GM20000 (cell line): ENCODE measurements around the gene RAD9B.

Experiments
- DNase-seq: peaks from one replicate; pipeline ENCODE4 v3.0.0; 2012; ENCODE audit warnings: low spot score
- TF ChIP-seq, protein P1 (sequence below): IDR thresholded peaks from 2 replicates; pipeline ENCODE4 v1.5.1; 2012; ENCODE audit warnings: mild to moderate bottlenecking, control low read depth; ENCODE audit errors: extremely low read depth, missing control alignments

Gene RAD9B

GRCh38 chr12:110468214-110469048 lies 33.7 kb upstream of the RAD9B start, which contains the start of the genes FAM216A and GPN3:
Gene FAM216A (plus strand): TSS chr12:110468845. CDS start chr12:110468876, 31 bp downstream.
Gene GPN3 (minus strand): TSS chr12:110468257. CDS start chr12:110468203, 54 bp downstream.
- TF ChIP-seq, protein P1, sequence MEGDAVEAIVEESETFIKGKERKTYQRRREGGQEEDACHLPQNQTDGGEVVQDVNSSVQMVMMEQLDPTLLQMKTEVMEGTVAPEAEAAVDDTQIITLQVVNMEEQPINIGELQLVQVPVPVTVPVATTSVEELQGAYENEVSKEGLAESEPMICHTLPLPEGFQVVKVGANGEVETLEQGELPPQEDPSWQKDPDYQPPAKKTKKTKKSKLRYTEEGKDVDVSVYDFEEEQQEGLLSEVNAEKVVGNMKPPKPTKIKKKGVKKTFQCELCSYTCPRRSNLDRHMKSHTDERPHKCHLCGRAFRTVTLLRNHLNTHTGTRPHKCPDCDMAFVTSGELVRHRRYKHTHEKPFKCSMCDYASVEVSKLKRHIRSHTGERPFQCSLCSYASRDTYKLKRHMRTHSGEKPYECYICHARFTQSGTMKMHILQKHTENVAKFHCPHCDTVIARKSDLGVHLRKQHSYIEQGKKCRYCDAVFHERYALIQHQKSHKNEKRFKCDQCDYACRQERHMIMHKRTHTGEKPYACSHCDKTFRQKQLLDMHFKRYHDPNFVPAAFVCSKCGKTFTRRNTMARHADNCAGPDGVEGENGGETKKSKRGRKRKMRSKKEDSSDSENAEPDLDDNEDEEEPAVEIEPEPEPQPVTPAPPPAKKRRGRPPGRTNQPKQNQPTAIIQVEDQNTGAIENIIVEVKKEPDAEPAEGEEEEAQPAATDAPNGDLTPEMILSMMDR, result no peak
- DNase-seq, result peak; percentile 95

- DNase-seq, result no peak
- TF ChIP-seq, protein P1, result no peak
Observed at GRCh38 chr12:110475426-110475825, 26.7 kb upstream of the RAD9B start.

- TF ChIP-seq, protein P1, result no peak
- no peak for DNase-seq
Observed at GRCh38 chr12:110498984-110499706, 3.0 kb upstream of the RAD9B start.

DNA sequence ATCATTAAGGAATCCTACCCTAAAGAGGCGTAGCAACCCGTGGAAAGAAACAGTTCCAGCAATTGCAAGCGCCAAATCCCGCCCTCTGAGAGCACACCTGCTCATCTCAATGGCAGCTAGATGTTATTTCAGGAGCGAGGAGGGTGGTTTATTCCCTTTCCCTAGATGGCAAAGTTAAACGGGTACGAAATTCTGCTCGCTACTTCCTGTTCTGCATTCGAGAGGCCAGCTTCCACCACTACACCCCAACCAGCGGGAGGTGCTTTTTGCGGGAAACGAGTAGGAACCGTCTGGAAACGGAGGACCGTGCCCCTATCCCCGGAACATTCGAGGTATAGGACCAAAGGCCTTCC lies 756 bp upstream of the RAD9B start:
- peak; percentile 18 for DNase-seq
- TF ChIP-seq, protein P1, result no peak

DNA sequence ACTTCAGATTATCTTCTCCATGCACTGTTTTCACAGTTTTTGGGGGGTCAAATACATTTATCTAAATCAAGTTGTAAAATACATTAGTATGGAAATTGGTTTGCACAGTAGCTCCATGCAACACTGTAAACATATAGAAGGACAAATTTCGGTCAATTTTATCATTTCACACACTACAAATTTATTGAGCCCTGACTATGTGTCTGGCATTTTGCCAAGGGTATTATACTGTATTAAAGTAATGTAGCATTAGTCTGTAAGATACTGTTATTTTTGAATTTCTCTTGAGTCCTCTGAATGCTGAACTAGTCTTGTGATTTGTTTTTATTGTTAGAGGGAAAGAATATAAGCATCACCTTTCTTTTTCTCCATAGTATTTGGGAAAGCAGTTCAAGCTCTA lies 1.3 kb downstream of the RAD9B start:
- DNase-seq, result no peak
- TF ChIP-seq, protein P1, result no peak

GRCh38 chr12:110505332-110505731 lies 3.2 kb downstream of the RAD9B start:
- TF ChIP-seq, protein P1, result no peak
- no peak for DNase-seq

DNA sequence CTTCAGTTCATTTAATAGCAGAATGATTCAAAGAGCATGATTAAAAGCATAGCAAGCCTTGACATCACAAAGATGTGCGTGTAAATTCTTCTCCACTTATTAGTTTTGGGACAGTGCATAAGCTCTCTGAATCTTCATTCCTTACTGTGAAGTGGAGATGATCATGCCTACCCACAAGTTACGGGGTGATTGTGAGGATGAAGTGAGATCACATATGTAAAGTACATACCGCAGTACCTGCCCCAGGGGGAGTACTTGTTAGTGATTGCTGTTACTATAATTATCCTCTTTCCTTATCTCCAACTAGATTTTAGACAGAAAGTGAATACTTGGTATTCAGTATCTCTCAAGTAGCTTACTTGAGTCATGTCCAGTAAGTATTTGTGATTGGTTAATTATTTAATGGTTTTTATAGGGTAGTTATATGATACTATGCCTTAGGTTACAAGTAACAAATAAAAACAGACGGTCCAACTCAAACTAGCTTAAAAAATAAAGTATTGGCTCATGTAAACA lies 6.0 kb downstream of the RAD9B start:
- DNase-seq, result no peak
- TF ChIP-seq, protein P1, result no peak
